Measurements from ENCODE around the gene PLCL1. TPM values are rescaled to one million over a fixed set of nuclear protein-coding genes. Genes with fewer than 3 reads are reported as not detected.

The PLCL1 gene
- total and polyA plus RNA-seq, 3 experiments from 2014 or later: 0.70 to 2.0 (median 0.71) TPM

DNA sequence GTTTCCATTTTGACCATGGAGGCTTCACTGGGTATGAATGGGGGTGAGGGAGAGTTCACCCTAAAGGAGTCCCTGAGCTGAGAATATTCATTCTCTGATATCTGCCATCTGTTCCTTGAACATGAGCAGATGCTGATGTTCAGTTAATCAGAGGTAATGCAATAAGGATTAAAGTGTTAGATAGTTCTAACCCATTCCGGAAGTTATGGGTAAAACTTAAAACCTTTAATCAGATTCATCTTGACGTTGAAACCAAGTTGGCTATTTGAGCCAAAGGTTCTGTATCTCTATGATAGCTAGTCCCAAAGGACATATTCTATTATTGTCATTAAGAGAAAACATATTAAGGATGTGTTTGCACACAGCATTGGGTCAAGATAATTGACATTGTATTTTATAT, 268.9 kb downstream of the PLCL1 start:
- no peaks in the 10 kb centered on the region for H3K9me3 Mint-ChIP-seq
- H3K36me3 Mint-ChIP-seq: no peaks in the 10 kb centered on the region
- CTCF ChIA-PET: no interaction called here
- H3K9me3 ChIP-seq (ENCODE audit: low read length): no peaks in the 10 kb centered on the region
- no peaks in the 10 kb centered on the region for H3K36me3 ChIP-seq (ENCODE audit: insufficient read depth, low read length)
- H3K27ac ChIP-seq (ENCODE audit: low read depth, low read length): no peak overlapping the region
- peaks cover 0 to 2% of the 10 kb centered on the region in 2 donors for H3K27me3 Mint-ChIP-seq
- POLR2A ChIA-PET: no interaction called here
- H3K27ac Mint-ChIP-seq: no peak overlapping the region
- H3K4me1 Mint-ChIP-seq: peaks cover 0 to 4% (median 0%) of the 10 kb centered on the region in 3 donors
- H3K4me1 ChIP-seq (ENCODE audit: insufficient read depth, low read length): no peaks in the 10 kb centered on the region
- DNase-seq: no peak
- no peaks in the 10 kb centered on the region for H3K27me3 ChIP-seq (ENCODE audit: insufficient read depth, low read length, poor library complexity, severe bottlenecking)
- H3K4me3 Mint-ChIP-seq: no peak overlapping the region
- no peak overlapping the region for H3K4me3 ChIP-seq (ENCODE audit: low read length)

DNA sequence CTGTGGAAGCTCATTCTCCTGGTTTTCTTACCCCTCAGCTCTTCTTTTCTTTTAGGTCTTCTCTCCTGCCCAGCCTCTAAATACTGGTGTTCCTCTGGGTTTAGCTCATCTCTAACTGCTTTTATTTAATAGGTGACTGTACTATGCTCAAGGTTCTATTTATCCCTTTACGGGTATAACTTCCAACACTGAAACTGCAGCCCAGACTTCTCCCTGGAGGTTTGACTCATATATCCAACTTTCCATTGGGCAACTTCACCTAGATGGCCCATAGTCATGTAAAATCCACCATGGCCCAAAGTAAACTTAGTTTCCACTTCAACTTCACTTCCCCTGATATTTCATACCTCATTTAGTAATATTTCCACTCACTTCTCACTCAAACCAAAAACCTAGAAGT, 273.1 kb downstream of the PLCL1 start:
- H3K27ac Mint-ChIP-seq: no peak overlapping the region
- H3K9me3 ChIP-seq (ENCODE audit: low read length): no peaks in the 10 kb centered on the region
- no peaks in the 10 kb centered on the region for H3K4me1 ChIP-seq (ENCODE audit: insufficient read depth, low read length)
- no peaks in the 10 kb centered on the region for H3K36me3 Mint-ChIP-seq
- POLR2A ChIA-PET: no interaction called here
- H3K4me3 Mint-ChIP-seq: no peak overlapping the region
- H3K36me3 ChIP-seq (ENCODE audit: insufficient read depth, low read length): no peaks in the 10 kb centered on the region
- H3K27me3 Mint-ChIP-seq: peaks cover 0 to 2% of the 10 kb centered on the region in 2 donors
- H3K4me1 Mint-ChIP-seq: peaks cover 0 to 4% (median 0%) of the 10 kb centered on the region in 3 donors
- H3K9me3 Mint-ChIP-seq: peaks cover 0 to under 1% (median 0%) of the 10 kb centered on the region in 5 donors
- DNase-seq: no peak
- no peaks in the 10 kb centered on the region for H3K27me3 ChIP-seq (ENCODE audit: insufficient read depth, low read length, poor library complexity, severe bottlenecking)
- CTCF ChIA-PET: no interaction called here
- H3K4me3 ChIP-seq (ENCODE audit: low read length): no peak overlapping the region
- H3K27ac ChIP-seq (ENCODE audit: low read depth, low read length): no peak overlapping the region

DNA sequence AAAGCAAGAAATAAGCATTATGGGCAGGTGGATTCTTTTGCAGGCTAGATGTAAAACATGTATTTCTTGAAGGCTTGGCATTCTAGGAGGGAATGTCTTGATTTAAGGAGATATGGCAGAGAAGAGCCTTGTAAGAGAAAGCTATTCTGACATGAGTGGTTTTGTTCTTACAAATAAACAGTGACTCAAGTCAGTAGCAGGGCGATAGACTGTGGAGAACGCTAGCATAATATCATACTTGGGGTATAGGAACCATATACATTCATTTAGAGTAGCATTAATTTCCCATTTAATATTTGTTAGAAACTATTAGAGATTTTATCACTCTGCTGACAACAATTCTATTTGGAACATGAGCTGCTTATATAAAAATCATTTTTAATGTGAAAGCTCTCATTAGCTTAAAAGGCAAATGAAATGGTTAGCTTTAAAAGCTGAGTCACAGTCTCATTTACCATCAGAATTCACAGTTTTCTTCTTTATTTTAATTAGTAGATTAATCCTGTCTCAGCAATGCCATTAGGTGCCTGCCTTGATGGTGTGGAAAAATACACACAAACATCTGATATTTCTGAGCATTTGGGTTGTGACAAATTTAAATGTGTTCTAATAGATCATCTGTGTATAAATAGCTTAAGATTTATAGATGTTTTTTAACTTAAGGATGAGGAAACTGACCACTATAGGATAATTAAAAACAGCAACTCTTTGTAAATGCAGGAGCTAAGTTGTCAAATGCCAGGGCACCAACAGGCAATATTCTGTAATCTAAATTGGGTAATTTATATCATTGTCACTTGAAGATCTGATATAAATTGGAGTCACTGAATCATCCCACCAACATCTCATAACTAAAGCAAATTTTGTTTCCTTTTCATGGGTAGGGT, 276.7 kb downstream of the PLCL1 start:
- peaks cover 3 to 10% (median 5%) of the 10 kb centered on the region in 3 donors for H3K36me3 Mint-ChIP-seq
- no peaks in the 10 kb centered on the region for H3K4me1 ChIP-seq (ENCODE audit: insufficient read depth, low read length)
- H3K27ac ChIP-seq (ENCODE audit: low read depth, low read length): no peak overlapping the region
- DNase-seq: no peak
- H3K27me3 ChIP-seq (ENCODE audit: insufficient read depth, low read length, poor library complexity, severe bottlenecking): no peaks in the 10 kb centered on the region
- peaks cover 0 to 4% (median 0%) of the 10 kb centered on the region in 3 donors for H3K4me1 Mint-ChIP-seq
- peaks cover 0 to 6% (median 0%) of the 10 kb centered on the region in 5 donors for H3K9me3 Mint-ChIP-seq
- ChIA-PET CTCF (no interaction called here), POLR2A (no interaction called here)
- H3K4me3 ChIP-seq (ENCODE audit: low read length): no peak overlapping the region
- H3K27me3 Mint-ChIP-seq: no peaks in the 10 kb centered on the region
- no peaks in the 10 kb centered on the region for H3K36me3 ChIP-seq (ENCODE audit: insufficient read depth, low read length)
- no peak overlapping the region for H3K4me3 Mint-ChIP-seq
- H3K9me3 ChIP-seq (ENCODE audit: low read length): no peaks in the 10 kb centered on the region
- H3K27ac Mint-ChIP-seq: no peak overlapping the region

DNA sequence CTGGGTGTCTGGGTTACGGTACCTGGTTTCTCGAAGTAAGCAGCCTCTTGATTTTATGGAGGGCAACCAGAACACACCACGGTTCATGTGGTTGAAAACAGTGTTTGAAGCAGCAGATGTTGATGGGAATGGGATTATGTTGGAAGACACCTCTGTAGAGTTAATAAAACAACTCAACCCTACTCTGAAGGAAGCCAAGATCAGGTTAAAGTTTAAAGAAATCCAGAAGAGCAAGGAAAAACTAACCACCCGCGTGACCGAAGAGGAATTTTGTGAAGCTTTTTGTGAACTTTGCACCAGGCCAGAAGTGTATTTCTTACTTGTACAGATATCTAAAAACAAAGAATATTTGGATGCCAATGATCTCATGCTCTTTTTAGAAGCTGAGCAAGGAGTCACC, 279.8 kb downstream of the PLCL1 start:
- ChIA-PET POLR2A (no interaction called here), CTCF (no interaction called here)
- no peak overlapping the region for H3K4me3 ChIP-seq (ENCODE audit: low read length)
- no peak overlapping the region for H3K4me3 Mint-ChIP-seq
- peaks cover 4 to 10% (median 5%) of the 10 kb centered on the region in 3 donors for H3K36me3 Mint-ChIP-seq
- H3K27me3 ChIP-seq (ENCODE audit: insufficient read depth, low read length, poor library complexity, severe bottlenecking): no peaks in the 10 kb centered on the region
- H3K27ac Mint-ChIP-seq: no peak overlapping the region
- no peaks in the 10 kb centered on the region for H3K4me1 Mint-ChIP-seq
- no peak overlapping the region for H3K27ac ChIP-seq (ENCODE audit: low read depth, low read length)
- no peaks in the 10 kb centered on the region for H3K4me1 ChIP-seq (ENCODE audit: insufficient read depth, low read length)
- peaks cover 0 to 6% (median 0%) of the 10 kb centered on the region in 5 donors for H3K9me3 Mint-ChIP-seq
- no peaks in the 10 kb centered on the region for H3K36me3 ChIP-seq (ENCODE audit: insufficient read depth, low read length)
- H3K27me3 Mint-ChIP-seq: no peaks in the 10 kb centered on the region
- no peak for DNase-seq
- no peaks in the 10 kb centered on the region for H3K9me3 ChIP-seq (ENCODE audit: low read length)

DNA sequence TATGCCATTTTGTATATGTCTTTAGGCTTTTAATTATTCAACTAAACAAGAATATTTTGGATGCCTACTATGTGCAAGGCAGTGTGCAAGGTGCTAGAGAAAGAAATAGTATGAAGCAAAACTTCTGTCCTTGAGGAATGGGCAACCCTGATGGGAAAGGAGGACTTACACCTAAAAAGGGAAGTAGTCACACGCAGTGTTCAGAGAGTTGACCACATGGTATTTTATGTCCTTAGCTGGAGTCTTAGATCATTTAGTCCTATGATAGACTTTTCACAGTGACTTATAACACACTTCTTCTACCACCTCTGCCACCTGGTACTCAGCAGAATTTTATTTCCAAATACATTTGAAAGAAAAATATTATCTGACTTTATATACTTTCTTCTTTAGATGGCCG, 291.6 kb downstream of the PLCL1 start:
- no peaks in the 10 kb centered on the region for H3K4me1 ChIP-seq (ENCODE audit: insufficient read depth, low read length)
- ChIA-PET CTCF (no interaction called here), POLR2A (no interaction called here)
- H3K36me3 Mint-ChIP-seq: peaks cover 0 to 6% (median 0%) of the 10 kb centered on the region in 3 donors
- H3K4me3 Mint-ChIP-seq: no peak overlapping the region
- no peaks in the 10 kb centered on the region for H3K27me3 ChIP-seq (ENCODE audit: insufficient read depth, low read length, poor library complexity, severe bottlenecking)
- no peaks in the 10 kb centered on the region for H3K9me3 ChIP-seq (ENCODE audit: low read length)
- no peak overlapping the region for H3K27ac Mint-ChIP-seq
- H3K4me1 Mint-ChIP-seq: no peaks in the 10 kb centered on the region
- H3K36me3 ChIP-seq (ENCODE audit: insufficient read depth, low read length): no peaks in the 10 kb centered on the region
- H3K9me3 Mint-ChIP-seq: no peaks in the 10 kb centered on the region
- no peak overlapping the region for H3K27ac ChIP-seq (ENCODE audit: low read depth, low read length)
- no peak overlapping the region for H3K4me3 ChIP-seq (ENCODE audit: low read length)
- DNase-seq: no peak
- no peaks in the 10 kb centered on the region for H3K27me3 Mint-ChIP-seq

- Mint-ChIP-seq H3K36me3 (peaks cover 0 to 3% (median 0%) of the 10 kb centered on the region in 3 donors), H3K27me3 (no peaks in the 10 kb centered on the region), H3K4me3 (no peak overlapping the region), H3K27ac (no peak overlapping the region), H3K9me3 (no peaks in the 10 kb centered on the region), H3K4me1 (no peaks in the 10 kb centered on the region)
- Histone ChIP-seq H3K4me1 (ENCODE audit: insufficient read depth, low read length) (no peaks in the 10 kb centered on the region), H3K4me3 (ENCODE audit: low read length) (no peak overlapping the region), H3K9me3 (ENCODE audit: low read length) (no peaks in the 10 kb centered on the region), H3K27ac (ENCODE audit: low read depth, low read length) (no peak overlapping the region), H3K36me3 (ENCODE audit: insufficient read depth, low read length) (no peaks in the 10 kb centered on the region), H3K27me3 (ENCODE audit: insufficient read depth, low read length, poor library complexity, severe bottlenecking) (no peaks in the 10 kb centered on the region)
- DNase-seq: no peak
- CTCF ChIA-PET: no interaction called here
- POLR2A ChIA-PET: no interaction called here
These were observed 292.6 kb downstream of the PLCL1 start for GRCh38 chr2:198096965-198097364.

- Histone ChIP-seq H3K36me3 (ENCODE audit: insufficient read depth, low read length) (no peaks in the 10 kb centered on the region), H3K27me3 (ENCODE audit: insufficient read depth, low read length, poor library complexity, severe bottlenecking) (no peaks in the 10 kb centered on the region), H3K4me3 (ENCODE audit: low read length) (no peak overlapping the region), H3K27ac (ENCODE audit: low read depth, low read length) (no peak overlapping the region), H3K9me3 (ENCODE audit: low read length) (no peaks in the 10 kb centered on the region), H3K4me1 (ENCODE audit: insufficient read depth, low read length) (no peaks in the 10 kb centered on the region)
- CTCF ChIA-PET: no interaction called here
- no peaks in the 10 kb centered on the region for H3K4me1 Mint-ChIP-seq
- no peak overlapping the region for H3K27ac Mint-ChIP-seq
- POLR2A ChIA-PET: no interaction called here
- no peak for DNase-seq
- no peaks in the 10 kb centered on the region for H3K36me3 Mint-ChIP-seq
- H3K27me3 Mint-ChIP-seq: peaks cover 0 to 2% of the 10 kb centered on the region in 2 donors
- no peaks in the 10 kb centered on the region for H3K9me3 Mint-ChIP-seq
- no peak overlapping the region for H3K4me3 Mint-ChIP-seq
These were observed 293.2 kb downstream of the PLCL1 start for GRCh38 chr2:198097630-198098029.

DNA sequence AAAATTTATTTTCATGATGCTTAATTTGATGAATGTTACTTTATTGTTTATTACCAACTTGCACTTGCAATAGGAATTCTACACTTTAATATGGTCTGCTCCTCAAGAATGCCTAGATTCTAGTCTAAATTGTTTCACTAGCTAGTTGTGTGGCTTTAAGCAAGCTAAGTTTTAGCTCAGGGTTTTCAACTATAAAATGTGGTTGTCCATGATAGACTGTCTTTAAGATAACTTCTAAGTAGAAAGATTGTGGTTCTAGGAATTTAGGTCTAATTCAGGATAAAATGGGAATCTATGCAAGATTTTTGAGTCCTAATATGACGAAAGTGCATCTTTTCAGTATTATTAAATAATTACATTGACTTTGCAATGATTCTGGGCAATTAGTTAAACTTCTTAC, 294.0 kb downstream of the PLCL1 start:
- ChIA-PET CTCF (no interaction called here), POLR2A (no interaction called here)
- no peaks in the 10 kb centered on the region for H3K27me3 ChIP-seq (ENCODE audit: insufficient read depth, low read length, poor library complexity, severe bottlenecking)
- H3K9me3 ChIP-seq (ENCODE audit: low read length): no peaks in the 10 kb centered on the region
- no peak for DNase-seq
- H3K4me1 Mint-ChIP-seq: no peaks in the 10 kb centered on the region
- peaks cover 0 to under 1% (median 0%) of the 10 kb centered on the region in 3 donors for H3K36me3 Mint-ChIP-seq
- H3K27ac ChIP-seq (ENCODE audit: low read depth, low read length): no peak overlapping the region
- no peak overlapping the region for H3K4me3 ChIP-seq (ENCODE audit: low read length)
- H3K4me3 Mint-ChIP-seq: no peak overlapping the region
- no peaks in the 10 kb centered on the region for H3K9me3 Mint-ChIP-seq
- no peaks in the 10 kb centered on the region for H3K4me1 ChIP-seq (ENCODE audit: insufficient read depth, low read length)
- no peaks in the 10 kb centered on the region for H3K36me3 ChIP-seq (ENCODE audit: insufficient read depth, low read length)
- H3K27me3 Mint-ChIP-seq: peaks cover 0 to 2% of the 10 kb centered on the region in 2 donors
- H3K27ac Mint-ChIP-seq: no peak overlapping the region

Measured in CD8-positive, alpha-beta memory T cell (primary cell).